GM23248 (cell line): ENCODE measurements around the gene ALCAM. TPM values are rescaled to one million over a fixed set of nuclear protein-coding genes. Genes with fewer than 3 reads are reported as not detected.

ENCODE experiments used
- DNase-seq: peaks from one replicate; pipeline ENCODE4 v3.0.0-alpha.2; 2015
- H2AFZ ChIP-seq: fragments of 200-600 bp; sonication (generic); 2 replicates; pipeline ENCODE4 v1.6.1; 2016; ENCODE audit warnings: antibody characterized with exemption
- H3F3A ChIP-seq: fragments of 200-600 bp; sonication (generic); 2 replicates; pipeline ENCODE4 v1.6.1; 2016; ENCODE audit warnings: mild to moderate bottlenecking, antibody characterized with exemption, mixed run types; ENCODE audit not compliant: insufficient read depth
- H3K27ac ChIP-seq: fragments of 200-600 bp; sonication (generic); 2 replicates; pipeline ENCODE4 v1.5.1; 2016; ENCODE audit warnings: mild to moderate bottlenecking
- H3K27me3 ChIP-seq: fragments of 200-600 bp; sonication (generic); replicated peaks from 2 replicates; pipeline ENCODE4 v1.6.1; 2016; ENCODE audit warnings: mild to moderate bottlenecking; ENCODE audit not compliant: insufficient read depth
- H3K36me3 ChIP-seq: fragments of 200-600 bp; sonication (generic); 2 replicates; pipeline ENCODE4 v1.6.1; 2016; ENCODE audit warnings: low read depth, mild to moderate bottlenecking
- H3K4me1 ChIP-seq: fragments of 200-600 bp; sonication (generic); 2 replicates; pipeline ENCODE4 v1.6.1; 2016; ENCODE audit warnings: mild to moderate bottlenecking; ENCODE audit not compliant: insufficient read depth
- H3K4me2 ChIP-seq: fragments of 200-600 bp; sonication (generic); one replicate; pipeline ENCODE4 v1.6.1; 2016; ENCODE audit warnings: mild to moderate bottlenecking; ENCODE audit not compliant: unreplicated experiment
- H3K4me3 ChIP-seq: fragments of 200-600 bp; sonication (generic); 2 replicates; pipeline ENCODE4 v1.5.1; 2016; ENCODE audit warnings: mild to moderate bottlenecking
- H3K79me2 ChIP-seq: fragments of 200-600 bp; sonication (generic); 2 replicates; pipeline ENCODE4 v1.6.1; 2016; ENCODE audit warnings: mild to moderate bottlenecking; ENCODE audit not compliant: insufficient read depth
- H3K9ac ChIP-seq: fragments of 200-600 bp; sonication (generic); 2 replicates; pipeline ENCODE4 v1.6.1; 2016; ENCODE audit warnings: mild to moderate bottlenecking
- H3K9me2 ChIP-seq: fragments of 200-600 bp; sonication (generic); 2 replicates; pipeline ENCODE4 v1.6.1; 2016; ENCODE audit warnings: mixed run types, mild to moderate bottlenecking, moderate library complexity; ENCODE audit not compliant: insufficient read depth
- H3K9me3 ChIP-seq: fragments of 200-600 bp; sonication (generic); one replicate; pipeline ENCODE4 v1.6.1; 2017; ENCODE audit warnings: low read depth
- H4K20me1 ChIP-seq: fragments of 200-600 bp; sonication (generic); 2 replicates; pipeline ENCODE4 v1.6.0; 2016; ENCODE audit not compliant: insufficient read depth
- EZH2 ChIP-seq: fragments of 200-600 bp; sonication (generic); IDR thresholded peaks from 2 replicates; pipeline ENCODE4 v1.6.1; 2018; ENCODE audit warnings: antibody characterized with exemption, mild to moderate bottlenecking; ENCODE audit not compliant: insufficient read depth, poor library complexity, severe bottlenecking
- EZH2phosphoT487 ChIP-seq: fragments of 200-600 bp; sonication (generic); IDR thresholded peaks from 2 replicates; pipeline ENCODE4 v1.6.1; 2018; ENCODE audit warnings: antibody characterized with exemption, moderate library complexity, mild to moderate bottlenecking, low read depth; ENCODE audit not compliant: insufficient read depth
- WGBS, 2 experiments: methylation state at CpG; one replicate each; pipeline ENCODE4 v1.1.6; 2015 to 2017; ENCODE audit warnings: low lambda C conversion rate in 2 of 2, low coverage in 1 of 2; ENCODE audit errors: missing lambda C conversion rate in 2 of 2; 5-methylcytosine and 5-hydroxymethylcytosine counted together
- in situ Hi-C: fragments of 300-500 bp; cut with MboI; formaldehyde crosslinking; loops from 2 replicates; pipeline ENCODE4 v1.15.0; 2020
- polyA plus RNA-seq: library from polyadenylated mRNA; unstranded; fragments of >200 nt; fragmentation: Nextera tagmentation; extraction: Ambion mirVana; gene quantifications from 2 replicates; pipeline ENCODE4 v1.2.1, GENCODE V29; 2016
- total RNA-seq: library from RNA; depleted of rRNA; stranded (reverse); fragments of >200 nt; shearing (Covaris generic); gene quantifications from 2 replicates; pipeline ENCODE4 v1.2.3, GENCODE V29; 2014

ALCAM gene
- total and polyA plus RNA-seq, 2 experiments from 2014 or later: 88.7 to 208 TPM

DNA sequence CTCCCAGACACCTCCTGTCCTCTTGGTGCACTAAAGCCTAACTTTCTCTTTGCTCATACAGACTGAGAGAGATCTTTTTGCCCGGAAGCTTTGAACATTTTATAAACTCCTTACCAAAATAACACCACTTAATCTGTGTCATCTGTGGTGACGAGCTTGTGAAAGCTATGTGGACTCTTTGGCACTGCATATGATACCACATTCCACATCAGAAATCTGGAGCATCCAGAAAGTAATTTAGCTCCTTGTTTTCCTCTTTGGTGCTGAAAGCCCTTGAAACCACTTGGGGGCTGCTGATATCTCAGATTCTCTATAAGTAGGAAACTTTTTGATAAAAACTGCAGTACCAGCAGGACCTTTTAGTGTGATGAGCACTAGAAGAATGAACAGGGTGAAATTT, 128.3 kb downstream of the ALCAM start:
- peak overlapping the region; percentile 56 for H3K4me2 ChIP-seq

DNA sequence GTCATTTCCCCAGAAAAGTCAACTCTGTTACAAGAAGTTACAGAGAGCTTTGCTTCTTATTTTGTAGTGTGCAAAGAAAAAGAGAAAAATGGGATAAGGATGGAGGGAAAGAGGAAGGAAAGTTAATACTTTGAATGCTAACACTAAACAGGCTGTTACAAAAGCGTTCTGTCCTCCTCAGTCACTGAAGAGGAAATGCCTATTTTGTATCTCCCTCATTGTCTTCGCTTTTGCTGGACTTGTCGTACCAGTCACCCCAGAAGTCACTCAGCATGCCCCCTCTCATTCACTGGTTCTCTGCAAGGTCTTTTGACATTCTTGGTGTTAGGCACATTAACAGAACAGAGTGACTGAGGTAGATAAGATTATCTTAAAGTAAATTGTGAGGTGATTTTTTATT, 129.6 kb downstream of the ALCAM start:
- H3K27ac ChIP-seq: no peak overlapping the region
- peaks cover 15% of the 10 kb centered on the region for H3K4me1 ChIP-seq
- no peaks in the 10 kb centered on the region for H3K27me3 ChIP-seq
- DNase-seq: no peak
- no peaks in the 10 kb centered on the region for H4K20me1 ChIP-seq
- 0 out of 2 replicates have a peak, but pooled peaks cover 2% of the 10 kb centered on the region for H3K36me3 ChIP-seq
- TF ChIP-seq EZH2phosphoT487: no peak
- no peak for TF ChIP-seq EZH2
- H3K9me2 ChIP-seq: no peaks in the 10 kb centered on the region
- no peak overlapping the region for H3K4me3 ChIP-seq
- peaks cover 41% of the 10 kb centered on the region for H3K79me2 ChIP-seq
- H2AFZ ChIP-seq: no peak overlapping the region
- no peaks in the 10 kb centered on the region for H3K9me3 ChIP-seq
- in situ Hi-C loops: no loop called here
- no peak overlapping the region for H3K9ac ChIP-seq
- no peaks in the 10 kb centered on the region for H3F3A ChIP-seq
- H3K4me2 ChIP-seq: no peak overlapping the region
- WGBS, 2 experiments: 94 to 99% methylated on average over 3 of the region's 3 CpGs

More for the DNA sequence above, 128.3 kb downstream of the ALCAM start:
- in situ Hi-C loops: no loop called here
- peak overlapping the region; percentile 22; the same call in 1 of the 2 replicates for H3K4me3 ChIP-seq
- H3K9me3 ChIP-seq: no peaks in the 10 kb centered on the region
- H3K27ac ChIP-seq: peak overlapping the region; percentile 29
- DNase-seq: peak; percentile 48
- no peaks in the 10 kb centered on the region for H3K9me2 ChIP-seq
- 0 out of 2 replicates have a peak, but pooled peaks cover 2% of the 10 kb centered on the region for H3K36me3 ChIP-seq
- WGBS, 2 experiments: 11% methylated on average over 2 of the region's 2 CpGs
- H3K9ac ChIP-seq: no peak overlapping the region
- no peaks in the 10 kb centered on the region for H3F3A ChIP-seq
- peaks cover 32% of the 10 kb centered on the region for H3K79me2 ChIP-seq
- H2AFZ ChIP-seq: peak overlapping the region; percentile 45
- TF ChIP-seq EZH2 (no peak), EZH2phosphoT487 (no peak)
- H3K4me1 ChIP-seq: peaks cover 9% of the 10 kb centered on the region
- no peaks in the 10 kb centered on the region for H4K20me1 ChIP-seq
- H3K27me3 ChIP-seq: no peaks in the 10 kb centered on the region

DNA sequence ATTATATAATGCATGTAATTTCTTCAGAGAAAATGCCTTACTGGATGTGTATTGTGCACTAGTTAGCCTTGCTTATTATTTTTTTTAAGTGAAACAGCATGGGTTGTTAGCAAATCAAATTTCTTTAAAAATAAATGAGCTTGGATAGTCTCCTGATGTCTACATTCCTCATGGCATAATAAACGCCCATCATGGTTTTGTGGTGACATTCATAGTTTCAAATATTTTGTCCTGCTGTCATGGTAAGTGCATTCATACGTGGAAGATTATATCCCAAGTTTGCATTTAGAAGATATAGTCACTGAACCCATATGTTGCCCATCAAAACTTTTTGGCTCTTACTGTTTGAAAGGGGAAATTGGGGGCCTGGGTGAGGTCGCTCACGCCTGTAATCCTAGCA, 130.7 kb downstream of the ALCAM start:
- in situ Hi-C loops: no loop called here
- H2AFZ ChIP-seq: no peak overlapping the region
- H3K9me3 ChIP-seq: no peaks in the 10 kb centered on the region
- H3K4me3 ChIP-seq: no peak overlapping the region
- H4K20me1 ChIP-seq: no peaks in the 10 kb centered on the region
- no peaks in the 10 kb centered on the region for H3F3A ChIP-seq
- H3K9me2 ChIP-seq: no peaks in the 10 kb centered on the region
- H3K27ac ChIP-seq: no peak overlapping the region
- H3K36me3 ChIP-seq: 0 out of 2 replicates have a peak, but pooled peaks cover 2% of the 10 kb centered on the region
- peaks cover 15% of the 10 kb centered on the region for H3K4me1 ChIP-seq
- WGBS, 2 experiments: 81 to 85% methylated on average over 4 of the region's 4 CpGs
- no peak overlapping the region for H3K4me2 ChIP-seq
- no peak overlapping the region for H3K9ac ChIP-seq
- H3K79me2 ChIP-seq: peaks cover 32% of the 10 kb centered on the region
- no peak for TF ChIP-seq EZH2
- TF ChIP-seq EZH2phosphoT487: no peak
- no peak for DNase-seq
- H3K27me3 ChIP-seq: no peaks in the 10 kb centered on the region

DNA sequence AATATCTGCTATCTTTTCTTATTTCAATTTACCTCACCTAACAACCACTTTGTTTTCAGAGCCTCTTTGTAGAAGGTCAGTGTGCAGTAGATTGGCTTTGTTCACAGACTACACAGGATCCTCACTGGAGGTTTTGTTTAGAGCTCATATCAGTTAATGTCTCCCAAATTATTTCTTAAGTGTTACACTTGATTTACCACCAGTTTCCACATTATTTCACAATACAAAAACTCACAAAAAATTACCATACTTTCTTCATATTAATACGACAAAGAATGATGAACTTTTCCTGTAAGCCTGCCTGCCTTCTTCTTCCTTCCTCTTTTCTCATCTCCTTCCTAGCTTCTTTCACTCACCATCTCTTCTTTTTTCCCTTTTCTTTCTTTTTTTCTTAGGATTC, 133.3 kb downstream of the ALCAM start:
- Histone ChIP-seq H3K9me2 (no peaks in the 10 kb centered on the region), H3K4me1 (peaks cover 10% of the 10 kb centered on the region), H3K27ac (no peak overlapping the region), H3K4me3 (no peak overlapping the region), H3K4me2 (no peak overlapping the region), H3K36me3 (0 out of 2 replicates have a peak, but pooled peaks cover 2% of the 10 kb centered on the region), H3F3A (no peaks in the 10 kb centered on the region), H3K27me3 (no peaks in the 10 kb centered on the region), H2AFZ (no peak overlapping the region), H3K9ac (no peak overlapping the region), H3K9me3 (no peaks in the 10 kb centered on the region), H3K79me2 (peaks cover 11% of the 10 kb centered on the region; the same call in 1 of the 2 replicates), H4K20me1 (no peaks in the 10 kb centered on the region)
- DNase-seq: no peak
- TF ChIP-seq EZH2 (no peak), EZH2phosphoT487 (no peak)
- 0% methylated on average over 1 of the region's 1 CpG; no CpG with 5 or more reads in 1 of the 2 experiments for WGBS, 2 experiments
- in situ Hi-C loops: loop anchor here (25.0 kb wide), 1 partner anchor 888 kb away; no protein-coding TSS in a partner anchor
